ENCODE measurements around the gene AFDN. TPM values are rescaled to one million over a fixed set of nuclear protein-coding genes. Genes with fewer than 3 reads are reported as not detected.

AFDN gene
- total and polyA plus RNA-seq, 2 of the 8 experiments (the other 6 are each of a cell fraction or from before 2014, with no cell fraction given) = 53.4 to 192 TPM

DNA sequence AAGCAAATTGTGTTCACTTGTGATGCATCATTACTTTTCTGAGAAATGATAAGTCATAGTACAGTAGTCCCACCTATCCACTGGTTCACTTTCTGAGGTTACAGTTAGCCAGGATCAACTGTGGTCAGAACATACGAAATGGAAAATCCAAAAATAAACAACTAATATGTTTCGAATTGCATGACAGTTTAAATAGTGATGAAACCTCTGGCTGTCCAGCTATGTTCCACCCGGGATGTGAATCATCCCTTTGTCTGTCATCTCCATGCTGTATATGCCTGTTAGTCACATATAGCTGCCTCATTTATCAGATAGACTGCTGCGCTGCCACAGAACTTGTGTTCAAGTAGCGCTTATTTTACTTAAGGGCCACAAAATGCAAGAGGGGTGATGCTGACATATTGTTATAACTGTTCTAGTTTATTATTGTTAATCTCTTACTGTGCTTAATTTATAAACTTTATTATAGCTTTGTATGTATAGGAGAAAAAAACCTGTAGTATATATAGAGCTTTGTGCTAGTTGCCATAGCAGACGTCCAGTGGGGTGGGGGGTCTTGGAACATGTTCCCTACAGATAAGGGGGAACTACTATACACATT, 29.2 kb downstream of the AFDN start (continued):
- TF ChIP-seq, protein P1, sequence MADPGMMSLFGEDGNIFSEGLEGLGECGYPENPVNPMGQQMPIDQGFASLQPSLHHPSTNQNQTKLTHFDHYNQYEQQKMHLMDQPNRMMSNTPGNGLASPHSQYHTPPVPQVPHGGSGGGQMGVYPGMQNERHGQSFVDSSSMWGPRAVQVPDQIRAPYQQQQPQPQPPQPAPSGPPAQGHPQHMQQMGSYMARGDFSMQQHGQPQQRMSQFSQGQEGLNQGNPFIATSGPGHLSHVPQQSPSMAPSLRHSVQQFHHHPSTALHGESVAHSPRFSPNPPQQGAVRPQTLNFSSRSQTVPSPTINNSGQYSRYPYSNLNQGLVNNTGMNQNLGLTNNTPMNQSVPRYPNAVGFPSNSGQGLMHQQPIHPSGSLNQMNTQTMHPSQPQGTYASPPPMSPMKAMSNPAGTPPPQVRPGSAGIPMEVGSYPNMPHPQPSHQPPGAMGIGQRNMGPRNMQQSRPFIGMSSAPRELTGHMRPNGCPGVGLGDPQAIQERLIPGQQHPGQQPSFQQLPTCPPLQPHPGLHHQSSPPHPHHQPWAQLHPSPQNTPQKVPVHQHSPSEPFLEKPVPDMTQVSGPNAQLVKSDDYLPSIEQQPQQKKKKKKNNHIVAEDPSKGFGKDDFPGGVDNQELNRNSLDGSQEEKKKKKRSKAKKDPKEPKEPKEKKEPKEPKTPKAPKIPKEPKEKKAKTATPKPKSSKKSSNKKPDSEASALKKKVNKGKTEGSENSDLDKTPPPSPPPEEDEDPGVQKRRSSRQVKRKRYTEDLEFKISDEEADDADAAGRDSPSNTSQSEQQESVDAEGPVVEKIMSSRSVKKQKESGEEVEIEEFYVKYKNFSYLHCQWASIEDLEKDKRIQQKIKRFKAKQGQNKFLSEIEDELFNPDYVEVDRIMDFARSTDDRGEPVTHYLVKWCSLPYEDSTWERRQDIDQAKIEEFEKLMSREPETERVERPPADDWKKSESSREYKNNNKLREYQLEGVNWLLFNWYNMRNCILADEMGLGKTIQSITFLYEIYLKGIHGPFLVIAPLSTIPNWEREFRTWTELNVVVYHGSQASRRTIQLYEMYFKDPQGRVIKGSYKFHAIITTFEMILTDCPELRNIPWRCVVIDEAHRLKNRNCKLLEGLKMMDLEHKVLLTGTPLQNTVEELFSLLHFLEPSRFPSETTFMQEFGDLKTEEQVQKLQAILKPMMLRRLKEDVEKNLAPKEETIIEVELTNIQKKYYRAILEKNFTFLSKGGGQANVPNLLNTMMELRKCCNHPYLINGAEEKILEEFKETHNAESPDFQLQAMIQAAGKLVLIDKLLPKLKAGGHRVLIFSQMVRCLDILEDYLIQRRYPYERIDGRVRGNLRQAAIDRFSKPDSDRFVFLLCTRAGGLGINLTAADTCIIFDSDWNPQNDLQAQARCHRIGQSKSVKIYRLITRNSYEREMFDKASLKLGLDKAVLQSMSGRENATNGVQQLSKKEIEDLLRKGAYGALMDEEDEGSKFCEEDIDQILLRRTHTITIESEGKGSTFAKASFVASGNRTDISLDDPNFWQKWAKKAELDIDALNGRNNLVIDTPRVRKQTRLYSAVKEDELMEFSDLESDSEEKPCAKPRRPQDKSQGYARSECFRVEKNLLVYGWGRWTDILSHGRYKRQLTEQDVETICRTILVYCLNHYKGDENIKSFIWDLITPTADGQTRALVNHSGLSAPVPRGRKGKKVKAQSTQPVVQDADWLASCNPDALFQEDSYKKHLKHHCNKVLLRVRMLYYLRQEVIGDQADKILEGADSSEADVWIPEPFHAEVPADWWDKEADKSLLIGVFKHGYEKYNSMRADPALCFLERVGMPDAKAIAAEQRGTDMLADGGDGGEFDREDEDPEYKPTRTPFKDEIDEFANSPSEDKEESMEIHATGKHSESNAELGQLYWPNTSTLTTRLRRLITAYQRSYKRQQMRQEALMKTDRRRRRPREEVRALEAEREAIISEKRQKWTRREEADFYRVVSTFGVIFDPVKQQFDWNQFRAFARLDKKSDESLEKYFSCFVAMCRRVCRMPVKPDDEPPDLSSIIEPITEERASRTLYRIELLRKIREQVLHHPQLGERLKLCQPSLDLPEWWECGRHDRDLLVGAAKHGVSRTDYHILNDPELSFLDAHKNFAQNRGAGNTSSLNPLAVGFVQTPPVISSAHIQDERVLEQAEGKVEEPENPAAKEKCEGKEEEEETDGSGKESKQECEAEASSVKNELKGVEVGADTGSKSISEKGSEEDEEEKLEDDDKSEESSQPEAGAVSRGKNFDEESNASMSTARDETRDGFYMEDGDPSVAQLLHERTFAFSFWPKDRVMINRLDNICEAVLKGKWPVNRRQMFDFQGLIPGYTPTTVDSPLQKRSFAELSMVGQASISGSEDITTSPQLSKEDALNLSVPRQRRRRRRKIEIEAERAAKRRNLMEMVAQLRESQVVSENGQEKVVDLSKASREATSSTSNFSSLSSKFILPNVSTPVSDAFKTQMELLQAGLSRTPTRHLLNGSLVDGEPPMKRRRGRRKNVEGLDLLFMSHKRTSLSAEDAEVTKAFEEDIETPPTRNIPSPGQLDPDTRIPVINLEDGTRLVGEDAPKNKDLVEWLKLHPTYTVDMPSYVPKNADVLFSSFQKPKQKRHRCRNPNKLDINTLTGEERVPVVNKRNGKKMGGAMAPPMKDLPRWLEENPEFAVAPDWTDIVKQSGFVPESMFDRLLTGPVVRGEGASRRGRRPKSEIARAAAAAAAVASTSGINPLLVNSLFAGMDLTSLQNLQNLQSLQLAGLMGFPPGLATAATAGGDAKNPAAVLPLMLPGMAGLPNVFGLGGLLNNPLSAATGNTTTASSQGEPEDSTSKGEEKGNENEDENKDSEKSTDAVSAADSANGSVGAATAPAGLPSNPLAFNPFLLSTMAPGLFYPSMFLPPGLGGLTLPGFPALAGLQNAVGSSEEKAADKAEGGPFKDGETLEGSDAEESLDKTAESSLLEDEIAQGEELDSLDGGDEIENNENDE (IDR thresholded peaks at IDR 0.05; ENCODE audit: insufficient replicate concordance, low read length) = no peak
- TF ChIP-seq SP2 (IDR thresholded peaks at IDR 0.05; ENCODE audit: low read length) (no peak), RBBP5 (IDR thresholded peaks at IDR 0.05; ENCODE audit: borderline replicate concordance, low read depth, low read length) (no peak), YY1 (IDR thresholded peaks at IDR 0.05; ENCODE audit: low read depth, low read length) (no peak), PHF8 (conservative IDR thresholded peaks at IDR 0.05; ENCODE audit: low read depth, low read length) (no peak), CHD1 (IDR thresholded peaks at IDR 0.05; ENCODE audit: low read depth, low read length) (no peak)

Measured in H1 (cell line).